ENCODE measurements around the gene RAB29.

Gene RAB29

DNA sequence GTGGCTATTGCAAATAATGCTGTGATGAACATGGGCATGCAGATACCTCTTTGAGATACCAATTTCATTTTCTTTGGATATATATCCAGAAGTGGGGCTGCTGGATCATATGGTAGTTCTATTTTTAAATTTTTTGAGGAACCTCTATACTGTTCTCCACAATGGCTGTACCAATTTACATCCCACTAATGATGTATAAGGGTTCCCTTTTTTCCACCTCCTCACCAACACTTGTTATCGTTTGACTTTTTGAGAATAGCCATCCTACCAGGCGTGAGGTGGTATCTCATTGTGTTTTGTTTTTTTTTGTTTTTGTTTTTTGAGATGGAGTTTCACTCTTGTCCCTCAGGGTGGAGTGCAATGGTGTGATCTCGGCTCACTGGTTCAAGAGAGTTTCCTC lies 18.7 kb downstream of the RAB29 start:
- TF ChIP-seq, protein P1, sequence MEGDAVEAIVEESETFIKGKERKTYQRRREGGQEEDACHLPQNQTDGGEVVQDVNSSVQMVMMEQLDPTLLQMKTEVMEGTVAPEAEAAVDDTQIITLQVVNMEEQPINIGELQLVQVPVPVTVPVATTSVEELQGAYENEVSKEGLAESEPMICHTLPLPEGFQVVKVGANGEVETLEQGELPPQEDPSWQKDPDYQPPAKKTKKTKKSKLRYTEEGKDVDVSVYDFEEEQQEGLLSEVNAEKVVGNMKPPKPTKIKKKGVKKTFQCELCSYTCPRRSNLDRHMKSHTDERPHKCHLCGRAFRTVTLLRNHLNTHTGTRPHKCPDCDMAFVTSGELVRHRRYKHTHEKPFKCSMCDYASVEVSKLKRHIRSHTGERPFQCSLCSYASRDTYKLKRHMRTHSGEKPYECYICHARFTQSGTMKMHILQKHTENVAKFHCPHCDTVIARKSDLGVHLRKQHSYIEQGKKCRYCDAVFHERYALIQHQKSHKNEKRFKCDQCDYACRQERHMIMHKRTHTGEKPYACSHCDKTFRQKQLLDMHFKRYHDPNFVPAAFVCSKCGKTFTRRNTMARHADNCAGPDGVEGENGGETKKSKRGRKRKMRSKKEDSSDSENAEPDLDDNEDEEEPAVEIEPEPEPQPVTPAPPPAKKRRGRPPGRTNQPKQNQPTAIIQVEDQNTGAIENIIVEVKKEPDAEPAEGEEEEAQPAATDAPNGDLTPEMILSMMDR (IDR thresholded peaks at IDR 0.05): no peak

DNA sequence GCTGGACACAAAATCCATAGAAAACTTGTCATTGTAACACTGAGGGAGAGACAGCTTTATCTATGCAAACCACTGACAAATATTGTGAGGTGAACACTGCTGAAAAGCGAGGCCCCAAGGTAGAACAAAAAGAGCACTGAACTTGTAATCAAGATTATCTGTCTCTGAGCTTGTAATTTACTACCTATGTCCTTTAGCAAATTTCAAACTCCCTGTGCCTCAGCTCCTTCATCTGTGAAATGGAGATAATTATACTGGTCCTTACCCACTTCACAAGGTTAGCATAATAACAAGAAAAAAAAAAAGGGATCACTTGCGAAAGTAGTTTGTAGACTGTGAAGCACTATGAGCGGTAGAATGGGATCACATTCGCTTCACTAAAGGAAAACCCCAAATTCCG lies 20.4 kb downstream of the RAB29 start:
- TF ChIP-seq, protein P1 (IDR thresholded peaks at IDR 0.05): no peak

- TF ChIP-seq, protein P1 (IDR thresholded peaks at IDR 0.05): no peak
These were observed 24.1 kb downstream of the RAB29 start for GRCh38 chr1:205751036-205751651.

GRCh38 chr1:205750138-205751035 lies 24.9 kb downstream of the RAB29 start, which contains the start of gene NUCKS1:
NUCKS1 (minus strand) TSS chr1:205750182; CDS start chr1:205749973, 209 bp downstream.
- TF ChIP-seq, protein P1 (IDR thresholded peaks at IDR 0.05): no peak

GRCh38 chr1:205749234-205750137 lies 25.8 kb downstream of the RAB29 start:
- TF ChIP-seq, protein P1 (IDR thresholded peaks at IDR 0.05): no peak; the same call in 1 of the 2 replicates

DNA sequence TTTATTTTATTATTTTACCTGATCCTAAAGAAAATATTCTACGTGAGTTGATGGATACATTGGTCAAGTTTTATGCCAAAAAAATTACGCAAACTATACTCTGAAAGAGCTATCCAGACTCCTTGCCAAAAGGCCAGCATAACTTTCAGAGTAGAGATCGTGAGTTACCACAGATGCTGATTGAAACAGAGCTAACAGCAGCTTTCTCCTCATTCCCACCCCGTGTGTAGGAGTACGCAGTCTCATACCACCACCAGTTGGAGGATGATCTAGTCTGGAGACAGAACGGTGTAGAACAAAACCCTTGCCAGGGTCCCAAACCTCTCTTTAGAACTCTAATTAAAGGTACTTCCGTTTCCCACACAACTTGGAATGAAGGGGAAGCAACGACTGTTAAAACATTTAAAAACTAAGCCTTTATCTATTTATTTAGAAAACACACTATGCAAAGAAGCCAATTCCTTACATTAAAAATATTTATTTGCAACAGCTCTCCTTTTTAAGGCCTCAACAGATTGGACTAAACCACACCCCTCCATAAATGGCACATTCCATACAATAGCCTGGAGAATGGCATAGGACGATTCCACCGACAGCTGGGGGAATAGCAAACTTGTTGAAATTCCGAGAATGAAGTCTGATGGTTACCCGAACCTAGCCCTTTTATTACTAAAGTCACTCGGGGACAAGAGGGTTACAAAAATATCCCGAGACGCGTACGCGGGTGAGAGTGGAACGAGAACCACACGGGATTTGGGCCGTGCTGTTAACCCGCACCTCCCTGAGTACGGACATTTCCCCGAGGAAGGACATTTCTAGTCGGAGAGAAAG lies 26.7 kb downstream of the RAB29 start:
- TF ChIP-seq, protein P1 (IDR thresholded peaks at IDR 0.05): no peak
